ENCODE data around the gene CPED1.

DNA sequence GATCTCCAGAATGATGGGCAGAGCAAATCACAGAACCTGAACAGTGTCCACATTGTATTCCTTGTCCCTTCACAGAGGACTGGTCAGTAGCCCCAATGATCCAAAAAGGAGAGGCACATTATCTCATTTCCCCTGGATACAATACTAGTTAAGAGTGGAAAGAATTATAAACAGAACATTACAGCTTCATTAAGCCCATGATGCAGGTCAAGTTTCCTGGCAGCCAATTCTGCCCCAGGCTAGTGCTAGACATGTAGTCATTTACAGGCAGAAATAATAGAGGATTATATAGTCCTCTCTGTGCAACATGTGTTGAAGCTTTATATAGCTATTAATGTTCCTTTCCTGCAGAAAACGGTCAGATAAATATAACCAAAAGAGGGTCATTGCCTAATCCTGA is 216.0 kb downstream of the CPED1 start:
- TF ChIP-seq, protein P1, sequence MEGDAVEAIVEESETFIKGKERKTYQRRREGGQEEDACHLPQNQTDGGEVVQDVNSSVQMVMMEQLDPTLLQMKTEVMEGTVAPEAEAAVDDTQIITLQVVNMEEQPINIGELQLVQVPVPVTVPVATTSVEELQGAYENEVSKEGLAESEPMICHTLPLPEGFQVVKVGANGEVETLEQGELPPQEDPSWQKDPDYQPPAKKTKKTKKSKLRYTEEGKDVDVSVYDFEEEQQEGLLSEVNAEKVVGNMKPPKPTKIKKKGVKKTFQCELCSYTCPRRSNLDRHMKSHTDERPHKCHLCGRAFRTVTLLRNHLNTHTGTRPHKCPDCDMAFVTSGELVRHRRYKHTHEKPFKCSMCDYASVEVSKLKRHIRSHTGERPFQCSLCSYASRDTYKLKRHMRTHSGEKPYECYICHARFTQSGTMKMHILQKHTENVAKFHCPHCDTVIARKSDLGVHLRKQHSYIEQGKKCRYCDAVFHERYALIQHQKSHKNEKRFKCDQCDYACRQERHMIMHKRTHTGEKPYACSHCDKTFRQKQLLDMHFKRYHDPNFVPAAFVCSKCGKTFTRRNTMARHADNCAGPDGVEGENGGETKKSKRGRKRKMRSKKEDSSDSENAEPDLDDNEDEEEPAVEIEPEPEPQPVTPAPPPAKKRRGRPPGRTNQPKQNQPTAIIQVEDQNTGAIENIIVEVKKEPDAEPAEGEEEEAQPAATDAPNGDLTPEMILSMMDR (IDR thresholded peaks at IDR 0.05; ENCODE audit: low read length) = no peak
- TF ChIP-seq EZH2phosphoT487 (IDR thresholded peaks at IDR 0.05; ENCODE audit: low read length) (no peak), EZH2 (optimal IDR thresholded peaks at IDR 0.05; ENCODE audit: low read depth, low read length) (no peak)
